Measurements from ENCODE around the gene NDUFS8. TPM values are rescaled to one million over a fixed set of nuclear protein-coding genes. Genes with fewer than 3 reads are reported as not detected.

Gene NDUFS8
- total RNA-seq, 4 donors from 2014 or later = 112 to 192 (median 135) TPM

- Histone ChIP-seq H3K4me1 (peaks cover 6 to 32% (median 16%) of the 10 kb centered on the region in 3 donors), H3K27ac (peak overlapping the region; percentile 43 to 91 (median 85)), H3K9me3 (no peaks in the 10 kb centered on the region), H3K36me3 (peaks cover 0 to 5% (median 0%) of the 10 kb centered on the region in 3 donors), H3K27me3 (no peaks in the 10 kb centered on the region), H3K4me3 (peak overlapping the region; percentile 60 to 94 (median 81))
- 10% methylated on average over 17 of the region's 86 CpGs; no CpG with 5 or more reads in 1 of the 2 donors for WGBS, 2 donors
- intact Hi-C loops (cut with DNase I) = loop anchor here (10.0 kb wide), 1 partner anchor 212 kb away; the partner anchor contains the start of gene KMT5B
- no peak for DNase-seq
- TF ChIP-seq, protein P1, sequence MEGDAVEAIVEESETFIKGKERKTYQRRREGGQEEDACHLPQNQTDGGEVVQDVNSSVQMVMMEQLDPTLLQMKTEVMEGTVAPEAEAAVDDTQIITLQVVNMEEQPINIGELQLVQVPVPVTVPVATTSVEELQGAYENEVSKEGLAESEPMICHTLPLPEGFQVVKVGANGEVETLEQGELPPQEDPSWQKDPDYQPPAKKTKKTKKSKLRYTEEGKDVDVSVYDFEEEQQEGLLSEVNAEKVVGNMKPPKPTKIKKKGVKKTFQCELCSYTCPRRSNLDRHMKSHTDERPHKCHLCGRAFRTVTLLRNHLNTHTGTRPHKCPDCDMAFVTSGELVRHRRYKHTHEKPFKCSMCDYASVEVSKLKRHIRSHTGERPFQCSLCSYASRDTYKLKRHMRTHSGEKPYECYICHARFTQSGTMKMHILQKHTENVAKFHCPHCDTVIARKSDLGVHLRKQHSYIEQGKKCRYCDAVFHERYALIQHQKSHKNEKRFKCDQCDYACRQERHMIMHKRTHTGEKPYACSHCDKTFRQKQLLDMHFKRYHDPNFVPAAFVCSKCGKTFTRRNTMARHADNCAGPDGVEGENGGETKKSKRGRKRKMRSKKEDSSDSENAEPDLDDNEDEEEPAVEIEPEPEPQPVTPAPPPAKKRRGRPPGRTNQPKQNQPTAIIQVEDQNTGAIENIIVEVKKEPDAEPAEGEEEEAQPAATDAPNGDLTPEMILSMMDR (IDR thresholded peaks at IDR 0.05) = no peak
- TF ChIP-seq POLR2A (IDR thresholded peaks at IDR 0.05) = no peak
Observed at GRCh38 chr11:68002938-68003845, 27.3 kb upstream of the NDUFS8 start.

DNA sequence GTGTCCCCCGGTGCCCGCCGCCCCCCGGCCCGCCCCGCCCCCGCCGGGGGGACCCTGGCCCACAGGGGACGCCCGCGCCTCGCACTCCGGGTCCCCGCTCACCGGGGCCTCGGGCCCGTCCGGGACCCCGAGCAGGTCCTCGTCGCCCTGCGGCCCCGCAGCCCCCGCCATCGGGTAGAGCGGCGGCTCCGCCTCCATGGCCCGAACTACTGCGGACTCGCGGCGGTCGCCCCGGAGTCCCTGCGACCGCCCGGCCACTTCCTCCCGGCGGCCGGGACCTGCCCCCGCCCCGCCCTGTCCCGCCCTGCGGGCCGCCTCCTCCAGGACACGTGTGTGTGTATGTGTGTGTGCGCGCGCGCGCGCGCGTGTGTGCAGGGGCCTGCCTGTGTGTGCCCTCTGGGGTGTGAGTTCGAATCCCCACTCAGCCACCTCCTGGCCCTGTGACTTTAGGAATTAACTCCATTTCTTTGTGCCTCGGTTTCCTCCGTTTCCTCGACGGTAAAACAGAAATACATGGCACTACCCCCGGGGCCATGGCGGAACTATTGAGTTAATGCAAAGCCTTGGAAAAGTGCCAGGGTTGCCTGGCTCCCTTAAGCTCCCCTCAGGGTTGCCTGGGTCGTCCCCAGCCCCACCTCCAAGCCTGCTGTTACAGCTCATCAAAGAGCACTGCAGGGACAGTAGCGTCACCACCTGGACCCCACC, 26.5 kb upstream of the NDUFS8 start, which contains the start of gene UNC93B1:
TSS of gene UNC93B1 (minus strand) at position 252 of the 705 bp plus-strand sequence. CDS start at position 198, 54 bp downstream.
- Histone ChIP-seq H3K27ac (peak within 1 kb of the TSS; percentile 43 to 91 (median 85)), H3K4me1 (peaks cover 10 to 41% (median 22%) of the 10 kb centered on the region in 3 donors), H3K9me3 (no peaks in the 10 kb centered on the region), H3K27me3 (no peaks in the 10 kb centered on the region), H3K4me3 (peak within 1 kb of the TSS; percentile 60 to 94 (median 81)), H3K36me3 (peaks cover 0 to 5% (median 0%) of the 10 kb centered on the region in 3 donors)
- DNase-seq = peak; percentile 74
- TF ChIP-seq, protein P1 (IDR thresholded peaks at IDR 0.05) = peak in 1 of 6 experiments; percentile 5
- TF ChIP-seq POLR2A (IDR thresholded peaks at IDR 0.05) = peak in 3 of 4 donors; percentile 50 to 80 (median 72)
- WGBS, 2 donors = 3 to 15% methylated on average over 7 to 15 of the region's 64 CpGs
- intact Hi-C loops (cut with DNase I) = loop anchor here (10.0 kb wide), 1 partner anchor 211 kb away; the partner anchor contains the start of gene KMT5B

DNA sequence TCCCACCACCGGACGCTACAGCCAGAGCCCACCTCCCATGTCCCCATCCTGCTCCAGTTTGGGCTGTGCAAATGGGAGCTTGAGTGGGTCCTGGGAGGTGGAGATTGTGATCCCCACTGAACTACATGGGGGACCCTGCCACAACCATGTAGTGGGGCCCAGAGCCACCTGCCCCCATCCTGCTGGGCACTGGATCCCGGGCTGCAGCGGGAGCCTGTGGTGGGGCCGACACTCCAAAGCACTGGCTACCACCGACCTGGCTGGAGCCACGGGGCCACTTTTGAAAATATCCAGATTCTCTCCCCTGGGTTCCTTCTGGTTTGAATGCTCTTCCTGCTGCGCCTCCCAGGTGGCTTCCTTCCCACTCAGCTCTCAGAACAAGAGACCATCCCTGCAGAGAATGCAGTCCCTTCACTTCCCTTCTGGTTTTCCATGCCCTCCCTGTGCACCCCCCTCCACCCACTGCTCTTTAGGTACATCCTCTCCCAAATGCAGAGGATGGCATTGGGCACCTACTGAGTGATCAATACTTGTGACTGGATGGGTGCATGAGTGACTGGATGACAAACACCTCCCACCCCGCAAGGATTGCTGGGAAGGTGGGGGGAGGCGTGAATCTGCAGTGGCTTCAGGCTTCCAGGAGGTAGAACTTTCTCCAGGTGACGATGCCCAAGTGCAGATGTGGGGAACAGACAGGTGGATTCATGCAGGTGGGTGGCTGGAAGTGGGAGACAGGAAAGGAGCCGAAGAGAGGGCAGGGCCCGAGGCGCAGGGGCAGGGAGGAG, 25.7 kb upstream of the NDUFS8 start:
- Histone ChIP-seq H3K4me3 (peak overlapping the region in 3 of 4 donors; percentile 60 to 94 (median 82)), H3K4me1 (peaks cover 15 to 48% (median 28%) of the 10 kb centered on the region in 3 donors), H3K36me3 (no peaks in the 10 kb centered on the region), H3K27me3 (no peaks in the 10 kb centered on the region), H3K9me3 (no peaks in the 10 kb centered on the region), H3K27ac (peak overlapping the region in 1 of 4 donors; percentile 91)
- DNase-seq = no peak
- TF ChIP-seq POLR2A (IDR thresholded peaks at IDR 0.05) = no peak
- TF ChIP-seq, protein P1 (IDR thresholded peaks at IDR 0.05) = no peak
- intact Hi-C loops (cut with DNase I) = loop anchor here (10.0 kb wide), 1 partner anchor 210 kb away; the partner anchor contains the start of gene KMT5B
- 70 to 80% methylated on average over 10 of the region's 14 CpGs for WGBS, 2 donors

DNA sequence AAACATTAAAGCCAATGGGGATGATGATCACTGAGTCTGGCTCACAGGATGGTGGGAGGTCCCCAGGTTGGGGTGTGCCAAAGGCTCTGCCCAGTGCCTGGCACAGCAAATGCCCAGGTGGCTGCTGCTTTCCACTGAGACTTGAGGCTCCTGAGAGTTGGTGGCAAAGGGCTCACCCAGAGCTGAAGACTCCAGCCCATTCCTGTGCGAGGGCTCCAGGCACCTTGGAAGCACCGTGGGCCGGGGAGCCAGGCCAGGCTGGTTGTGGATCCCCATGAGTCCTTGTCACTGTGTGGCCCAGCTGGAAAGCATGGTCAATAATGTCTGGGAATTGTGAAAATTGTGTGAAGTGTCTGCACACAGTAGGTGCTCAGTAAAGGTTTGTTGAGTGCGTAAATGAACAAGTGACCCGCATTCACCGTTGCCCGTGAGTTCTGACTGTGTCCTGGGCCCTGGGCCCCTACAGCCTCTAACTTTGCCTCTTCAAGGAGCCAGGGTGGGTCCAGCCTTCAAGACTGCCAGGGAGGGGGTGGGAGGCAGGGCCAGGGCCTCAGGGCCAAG, 23.8 kb upstream of the NDUFS8 start:
- no peaks in the 10 kb centered on the region for H3K27me3 ChIP-seq
- no peaks in the 10 kb centered on the region for H3K36me3 ChIP-seq
- WGBS, 2 donors = 87% methylated on average over 3 of the region's 7 CpGs; no CpG with 5 or more reads in 1 of the 2 donors
- H3K9me3 ChIP-seq = no peaks in the 10 kb centered on the region
- intact Hi-C loops (cut with DNase I) = loop anchor here (10.0 kb wide), 1 partner anchor 208 kb away; the partner anchor contains the start of gene KMT5B
- no peak overlapping the region for H3K27ac ChIP-seq
- H3K4me1 ChIP-seq = peaks cover 33 to 67% (median 44%) of the 10 kb centered on the region in 3 donors
- H3K4me3 ChIP-seq = no peak overlapping the region
- no peak for DNase-seq
- TF ChIP-seq POLR2A (IDR thresholded peaks at IDR 0.05) = no peak
